NB4 (cell line): ENCODE results near the gene FAM98B.

Experiments used
- CTCF ChIP-seq: IDR thresholded peaks from one replicate; pipeline ENCODE4 v1.5.1; 2012; ENCODE audit warnings: low read depth, low read length
- MAX ChIP-seq: IDR thresholded peaks from 2 replicates; pipeline ENCODE4 v1.6.1; 2011; ENCODE audit warnings: low read depth, low read length
- POLR2A ChIP-seq: IDR thresholded peaks from 2 replicates; pipeline ENCODE4 v1.6.1; 2011; ENCODE audit warnings: mild to moderate bottlenecking; ENCODE audit not compliant: insufficient read length; ENCODE audit errors: extremely low read depth

GRCh38 chr15:38440353-38441129, 13.4 kb upstream of the FAM98B start:
- TF ChIP-seq CTCF: peak; percentile 87
- TF ChIP-seq POLR2A: no peak
- peak; percentile 53 for TF ChIP-seq MAX
